ENCODE results near the gene AGL. TPM values are rescaled to one million over a fixed set of nuclear protein-coding genes. Genes with fewer than 3 reads are reported as not detected.

AGL gene
- total and polyA plus RNA-seq, 2 of the 13 experiments (the other 11 are each of a cell fraction or from before 2014, with no cell fraction given), result 4.3 to 13.1 TPM

- TF ChIP-seq, protein P1, sequence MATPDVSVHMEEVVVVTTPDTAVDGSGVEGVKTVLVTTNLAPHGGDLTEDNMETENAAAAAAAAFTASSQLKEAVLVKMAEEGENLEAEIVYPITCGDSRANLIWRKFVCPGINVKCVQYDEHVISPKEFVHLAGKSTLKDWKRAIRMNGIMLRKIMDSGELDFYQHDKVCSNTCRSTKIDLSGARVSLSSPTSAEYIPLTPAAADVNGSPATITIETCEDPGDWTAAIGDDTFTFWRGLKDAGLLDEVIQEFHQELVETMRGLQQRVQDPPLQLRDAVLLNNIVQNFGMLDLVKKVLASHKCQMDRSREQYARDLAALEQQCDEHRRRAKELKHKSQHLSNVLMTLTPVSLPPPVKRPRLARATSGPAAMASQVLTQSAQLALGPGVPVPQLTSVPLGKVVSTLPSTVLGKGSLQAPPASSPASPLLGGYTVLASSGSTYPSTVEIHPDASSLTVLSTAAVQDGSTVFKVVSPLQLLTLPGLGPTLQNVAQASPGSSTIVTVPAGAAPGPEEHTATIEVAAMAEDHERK (CRISPR knock-in tag; IDR thresholded peaks at IDR 0.05; ENCODE audit: low read depth), result 0 out of 2 replicates have a peak, but pooled peaks have one; percentile 22
- peak; percentile 97 for TF ChIP-seq ZIK1 (CRISPR knock-in tag; IDR thresholded peaks at IDR 0.05; ENCODE audit: borderline replicate concordance, low read depth)
- no peak; the same call in 1 of the 2 replicates for TF ChIP-seq ZFP62 (CRISPR knock-in tag; IDR thresholded peaks at IDR 0.05)
- peak; percentile 90 for TF ChIP-seq TOPORS (CRISPR knock-in tag; IDR thresholded peaks at IDR 0.05)
- peak; percentile 62; the same call in 1 of the 2 replicates for TF ChIP-seq JUN (CRISPR knock-in tag; IDR thresholded peaks at IDR 0.05)
- peak; percentile 96 for TF ChIP-seq MTF2 (CRISPR knock-in tag; IDR thresholded peaks at IDR 0.05; ENCODE audit: borderline replicate concordance)
- peak; percentile 80; the same call in 1 of the 2 replicates for TF ChIP-seq ZNF710 (CRISPR knock-in tag; IDR thresholded peaks at IDR 0.05; ENCODE audit: borderline replicate concordance)
- TF ChIP-seq, protein P2, sequence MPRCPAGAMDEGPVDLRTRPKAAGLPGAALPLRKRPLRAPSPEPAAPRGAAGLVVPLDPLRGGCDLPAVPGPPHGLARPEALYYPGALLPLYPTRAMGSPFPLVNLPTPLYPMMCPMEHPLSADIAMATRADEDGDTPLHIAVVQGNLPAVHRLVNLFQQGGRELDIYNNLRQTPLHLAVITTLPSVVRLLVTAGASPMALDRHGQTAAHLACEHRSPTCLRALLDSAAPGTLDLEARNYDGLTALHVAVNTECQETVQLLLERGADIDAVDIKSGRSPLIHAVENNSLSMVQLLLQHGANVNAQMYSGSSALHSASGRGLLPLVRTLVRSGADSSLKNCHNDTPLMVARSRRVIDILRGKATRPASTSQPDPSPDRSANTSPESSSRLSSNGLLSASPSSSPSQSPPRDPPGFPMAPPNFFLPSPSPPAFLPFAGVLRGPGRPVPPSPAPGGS (CRISPR knock-in tag; IDR thresholded peaks at IDR 0.05), result peak; percentile 95
- peak; percentile 39 for TF ChIP-seq STAG1 (CRISPR knock-in tag; IDR thresholded peaks at IDR 0.05)
- TF ChIP-seq NAIF1 (CRISPR knock-in tag; IDR thresholded peaks at IDR 0.05; ENCODE audit: borderline replicate concordance), result peak; percentile 99
- TF ChIP-seq BCL6 (CRISPR knock-in tag; IDR thresholded peaks at IDR 0.05), result peak; percentile 67
- peak; percentile 96 for TF ChIP-seq SALL1 (CRISPR knock-in tag; IDR thresholded peaks at IDR 0.05)
- TF ChIP-seq KAT7 (CRISPR knock-in tag; IDR thresholded peaks at IDR 0.05; ENCODE audit: borderline replicate concordance), result peak; percentile 99
- no peak; the same call in 1 of the 2 replicates for TF ChIP-seq ZNF737 (CRISPR knock-in tag; IDR thresholded peaks at IDR 0.05; ENCODE audit: borderline replicate concordance)
- no peak; the same call in 1 of the 2 replicates for TF ChIP-seq MYNN (CRISPR knock-in tag; IDR thresholded peaks at IDR 0.05; ENCODE audit: low read depth)
- TF ChIP-seq, protein P3, sequence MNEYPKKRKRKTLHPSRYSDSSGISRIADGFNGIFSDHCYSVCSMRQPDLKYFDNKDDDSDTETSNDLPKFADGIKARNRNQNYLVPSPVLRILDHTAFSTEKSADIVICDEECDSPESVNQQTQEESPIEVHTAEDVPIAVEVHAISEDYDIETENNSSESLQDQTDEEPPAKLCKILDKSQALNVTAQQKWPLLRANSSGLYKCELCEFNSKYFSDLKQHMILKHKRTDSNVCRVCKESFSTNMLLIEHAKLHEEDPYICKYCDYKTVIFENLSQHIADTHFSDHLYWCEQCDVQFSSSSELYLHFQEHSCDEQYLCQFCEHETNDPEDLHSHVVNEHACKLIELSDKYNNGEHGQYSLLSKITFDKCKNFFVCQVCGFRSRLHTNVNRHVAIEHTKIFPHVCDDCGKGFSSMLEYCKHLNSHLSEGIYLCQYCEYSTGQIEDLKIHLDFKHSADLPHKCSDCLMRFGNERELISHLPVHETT (CRISPR knock-in tag; conservative IDR thresholded peaks at IDR 0.05), result peak; percentile 90; the same call in 1 of the 2 replicates
- TF ChIP-seq YY1 (IDR thresholded peaks at IDR 0.05; ENCODE audit: insufficient read depth, insufficient replicate concordance, low read depth, low read length), result peak; percentile 85
- peak; percentile 73 for TF ChIP-seq GATA4 (IDR thresholded peaks at IDR 0.05; ENCODE audit: borderline replicate concordance, low read depth)
- TF ChIP-seq SNAPC2 (CRISPR knock-in tag; IDR thresholded peaks at IDR 0.05), result peak; percentile 92; the same call in 1 of the 2 replicates
- no peak for TF ChIP-seq ZSCAN30 (CRISPR knock-in tag; IDR thresholded peaks at IDR 0.05)
- no peak for TF ChIP-seq ZFP36 (IDR thresholded peaks at IDR 0.05; ENCODE audit: borderline replicate concordance, low read depth, low read length, partially characterized antibody)
- TF ChIP-seq SMAD1 (CRISPR knock-in tag; IDR thresholded peaks at IDR 0.05; ENCODE audit: borderline replicate concordance, low read depth), result peak; percentile 96
- no peak; the same call in 1 of the 2 replicates for TF ChIP-seq ZBTB7A (CRISPR knock-in tag; IDR thresholded peaks at IDR 0.05)
These were observed 119.8 kb downstream of the AGL start, which contains the start of gene SLC35A3 (continued) for GRCh38 chr1:99969729-99970621.

Measured in HepG2 (cell line).